Hepatic stellate cell (primary cell): Measurements from ENCODE around the gene TANGO6.

Experiments used
- DNase-seq: peaks from one replicate; pipeline ENCODE4 v3.0.0; 2011; ENCODE audit warnings: low spot score

The TANGO6 gene

GRCh38 chr16:68866933-68867332 lies 23.6 kb downstream of the TANGO6 start:
- DNase-seq, result no peak

- no peak for DNase-seq
These were observed 26.3 kb downstream of the TANGO6 start for GRCh38 chr16:68869492-68870088.

- DNase-seq, result no peak
These were observed 30.5 kb downstream of the TANGO6 start for GRCh38 chr16:68873635-68874471.

DNA sequence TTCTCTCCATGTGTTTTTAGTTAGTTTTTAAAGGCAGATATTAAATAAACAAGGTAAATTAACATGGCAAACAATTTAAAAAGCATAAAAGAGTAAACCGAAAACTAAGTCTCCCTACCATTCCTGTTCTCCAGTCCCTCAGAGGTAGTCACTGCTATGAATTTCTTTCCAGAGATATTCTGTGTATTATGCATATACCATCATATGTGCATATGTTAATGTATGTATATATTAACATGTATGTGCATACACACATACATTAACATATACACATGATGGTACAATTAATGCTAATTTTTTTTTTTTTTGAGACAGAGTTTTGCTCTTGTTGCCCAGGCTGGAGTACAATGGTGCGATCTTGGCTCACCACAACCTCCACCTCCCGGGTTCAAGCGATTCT lies 32.5 kb downstream of the TANGO6 start:
- no peak for DNase-seq

DNA sequence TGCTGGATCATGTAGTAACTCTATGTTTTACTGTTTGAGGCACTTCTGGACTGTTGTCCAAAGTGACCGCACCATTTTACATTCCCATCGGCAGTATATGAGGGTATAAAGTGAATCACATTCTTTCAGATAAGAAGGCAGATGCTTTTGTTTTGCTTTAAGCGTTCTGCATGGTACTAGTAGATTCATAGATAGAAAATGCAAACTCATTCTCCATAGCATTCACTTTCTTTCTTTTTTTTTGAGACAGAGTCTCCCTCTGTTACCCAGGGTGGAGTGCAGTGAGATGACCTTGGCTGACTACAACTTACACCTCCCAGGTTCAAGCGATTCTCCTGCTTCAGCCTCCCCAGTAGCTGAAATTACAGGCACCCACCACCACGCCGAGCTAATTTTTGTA lies 40.4 kb downstream of the TANGO6 start:
- DNase-seq, result no peak

- no peak for DNase-seq
These were observed 41.1 kb downstream of the TANGO6 start for GRCh38 chr16:68884401-68884800.

DNA sequence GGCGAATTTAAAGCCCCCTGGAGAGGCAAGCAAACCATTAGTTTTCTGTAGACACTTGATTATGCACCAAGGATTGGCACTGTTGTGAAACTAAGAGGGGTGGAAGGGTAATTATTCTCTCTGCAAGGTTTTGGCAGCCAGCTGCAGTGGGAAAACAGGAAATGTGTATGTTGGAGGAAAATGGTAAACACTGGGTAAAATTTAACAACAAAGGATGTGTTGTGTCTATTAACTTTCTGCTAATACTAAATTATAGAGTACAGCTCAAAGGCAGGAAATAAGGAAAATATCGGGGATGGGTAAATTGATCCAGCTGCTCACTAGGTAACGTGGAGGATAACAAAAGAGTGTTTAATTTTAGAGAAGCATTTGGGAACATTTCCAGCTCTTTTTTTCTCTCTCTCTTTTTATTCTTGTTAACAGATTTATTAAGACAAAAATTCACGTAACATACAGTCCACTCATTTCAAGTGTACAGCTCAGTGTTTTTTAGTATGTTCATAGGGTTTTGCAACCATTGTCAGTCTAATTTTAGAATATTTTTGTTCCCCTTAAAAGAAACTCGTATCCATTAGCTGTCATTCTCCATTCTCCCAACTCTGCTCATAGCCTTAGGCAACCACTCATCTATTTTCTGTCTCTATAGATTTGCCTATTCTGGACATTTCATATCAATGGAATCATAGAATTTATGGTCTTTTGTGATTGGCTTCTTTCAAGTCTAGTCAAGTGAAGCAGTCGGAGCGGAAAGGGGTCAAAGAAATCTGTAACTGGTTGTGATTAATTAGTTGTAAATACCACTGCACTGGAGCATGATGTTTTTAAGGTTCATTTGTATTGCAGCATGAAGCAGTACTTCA lies 41.8 kb downstream of the TANGO6 start:
- DNase-seq, result no peak

DNA sequence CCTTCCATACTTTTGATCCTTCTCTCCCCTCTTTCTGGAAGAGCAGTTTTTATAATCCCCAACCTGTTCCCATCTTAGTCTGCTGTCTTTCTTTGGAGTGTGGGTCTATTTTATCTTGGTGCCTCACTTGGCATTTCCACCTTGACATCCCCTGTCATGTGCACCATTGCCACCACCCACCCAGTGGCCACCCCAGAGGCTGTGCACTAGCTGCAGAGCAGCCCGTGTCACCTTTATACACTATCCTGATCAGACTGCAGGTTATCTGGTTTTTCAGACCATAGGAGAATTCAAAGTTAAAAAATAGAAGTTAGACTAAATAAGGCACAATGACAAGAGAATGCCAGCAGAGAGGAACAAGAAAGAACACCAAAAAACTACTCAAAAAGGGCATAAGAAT lies 43.8 kb downstream of the TANGO6 start:
- DNase-seq, result no peak

DNA sequence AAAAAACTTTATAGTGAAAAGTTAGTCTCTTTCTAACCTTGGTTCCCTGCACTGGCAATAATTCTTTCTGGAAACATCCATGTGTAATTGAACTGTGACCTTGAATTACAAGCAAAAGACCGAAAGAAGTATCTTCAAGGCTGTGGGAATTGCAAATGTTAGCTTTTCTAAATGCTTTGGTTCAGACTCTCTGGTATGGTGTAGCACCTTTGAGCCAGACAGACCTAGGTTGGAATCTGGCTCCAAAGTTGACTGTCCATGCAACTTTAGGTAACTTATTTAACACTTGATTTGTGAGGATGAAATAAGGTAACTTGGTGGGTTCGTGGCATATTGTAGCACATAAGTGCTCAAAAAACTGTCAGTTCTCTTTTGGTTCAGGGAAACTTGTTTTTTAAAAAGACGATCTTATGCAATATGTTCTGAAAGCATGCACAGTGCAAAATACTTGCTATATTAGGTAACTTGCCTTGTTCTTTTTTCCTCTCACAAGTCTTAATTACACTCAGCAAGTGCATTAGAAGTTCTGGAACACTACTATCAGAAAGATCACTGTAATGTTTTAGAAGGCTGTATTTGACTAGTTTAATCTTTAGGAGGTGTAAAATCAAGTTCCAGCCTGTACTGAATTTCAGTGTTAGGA lies 46.3 kb downstream of the TANGO6 start:
- DNase-seq, result no peak

- no peak for DNase-seq
These were observed 48.9 kb downstream of the TANGO6 start for GRCh38 chr16:68892214-68892613.

- no peak for DNase-seq
These were observed 49.6 kb downstream of the TANGO6 start for GRCh38 chr16:68892898-68893297.

- no peak for DNase-seq
These were observed 50.7 kb downstream of the TANGO6 start for GRCh38 chr16:68893710-68894705.

DNA sequence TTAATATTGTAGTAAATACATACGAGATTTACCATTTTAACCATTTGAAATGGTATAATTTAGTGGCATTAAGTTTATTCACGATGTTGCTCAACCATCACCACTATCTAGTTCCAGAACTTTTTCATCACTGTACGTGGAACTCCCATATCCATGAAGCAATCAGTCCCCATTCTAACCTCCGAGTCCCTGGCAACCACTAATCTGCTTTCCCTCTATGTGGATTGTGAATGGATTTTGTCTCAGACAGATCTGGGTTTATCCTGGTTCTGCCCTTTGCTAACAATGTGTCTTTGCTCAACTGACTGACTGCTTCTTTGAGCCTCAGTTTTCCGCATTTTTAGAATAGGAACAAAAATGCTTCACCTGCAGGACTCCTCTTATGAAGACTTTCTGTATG lies 51.4 kb downstream of the TANGO6 start:
- DNase-seq, result no peak

- no peak for DNase-seq
These were observed 54.7 kb downstream of the TANGO6 start for GRCh38 chr16:68898026-68898425.

- no peak for DNase-seq
These were observed 56.7 kb downstream of the TANGO6 start for GRCh38 chr16:68900009-68900408.

DNA sequence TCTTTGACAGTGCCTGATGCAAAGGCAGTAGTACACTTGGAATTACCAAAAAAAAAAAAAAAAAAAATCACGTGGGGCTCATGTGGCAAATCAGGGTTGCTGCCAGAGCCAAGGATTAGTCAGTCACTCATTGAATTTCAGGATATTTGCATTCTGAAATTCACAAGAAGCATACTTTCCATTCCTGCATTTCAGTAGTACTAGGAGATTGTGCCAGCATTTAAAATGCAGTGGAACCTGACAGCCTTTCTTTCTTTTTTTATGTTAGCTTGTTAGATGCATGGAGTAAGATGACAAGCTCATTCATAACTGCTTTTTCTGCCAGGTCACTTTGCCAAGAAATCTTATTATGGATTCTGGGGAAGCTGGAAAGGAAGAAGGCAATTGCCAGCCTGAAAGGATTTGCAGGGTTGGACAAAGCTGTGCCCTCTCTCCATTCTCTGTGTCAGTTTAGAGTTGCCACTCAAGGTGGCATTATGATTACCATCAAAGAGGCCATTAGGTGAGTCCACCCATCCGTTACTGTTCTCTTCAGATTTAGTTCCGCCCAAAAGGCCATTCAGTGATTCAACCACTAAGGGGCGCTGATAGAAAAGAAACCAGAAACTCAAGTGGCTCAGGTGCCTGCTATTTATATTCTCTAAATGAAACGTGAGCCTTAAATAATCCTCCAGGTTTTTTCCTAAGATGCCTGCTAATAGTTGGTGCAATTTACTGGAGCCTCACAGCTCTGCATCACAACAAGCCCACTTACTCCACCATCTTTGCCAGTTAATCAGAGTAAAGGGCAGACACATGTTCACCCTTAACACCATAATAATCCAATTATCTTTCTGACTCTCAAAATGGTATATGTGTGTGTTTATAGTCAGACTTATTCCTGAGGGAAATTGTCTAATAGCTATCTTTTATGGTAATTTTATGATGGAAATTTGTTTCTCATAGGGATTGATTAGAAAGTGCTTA lies 59.0 kb downstream of the TANGO6 start:
- DNase-seq, result peak; percentile 57

DNA sequence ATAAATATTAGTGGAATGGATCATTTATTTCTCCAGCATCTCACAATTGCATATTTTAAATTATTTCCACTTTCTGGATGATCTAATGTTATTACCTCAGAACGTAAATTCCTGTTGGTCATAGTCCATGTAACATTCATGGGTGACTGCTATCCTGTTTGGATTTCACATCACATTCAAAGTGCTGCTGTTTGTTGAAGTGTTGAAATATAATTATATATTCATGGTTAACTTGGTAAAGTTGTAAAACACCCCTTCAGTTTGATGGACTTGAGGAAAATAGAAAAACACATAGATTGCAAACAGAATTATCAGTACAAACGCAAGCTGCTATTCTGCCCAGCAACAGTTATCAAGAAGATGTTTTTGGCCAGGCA lies 59.6 kb downstream of the TANGO6 start:
- no peak for DNase-seq

DNA sequence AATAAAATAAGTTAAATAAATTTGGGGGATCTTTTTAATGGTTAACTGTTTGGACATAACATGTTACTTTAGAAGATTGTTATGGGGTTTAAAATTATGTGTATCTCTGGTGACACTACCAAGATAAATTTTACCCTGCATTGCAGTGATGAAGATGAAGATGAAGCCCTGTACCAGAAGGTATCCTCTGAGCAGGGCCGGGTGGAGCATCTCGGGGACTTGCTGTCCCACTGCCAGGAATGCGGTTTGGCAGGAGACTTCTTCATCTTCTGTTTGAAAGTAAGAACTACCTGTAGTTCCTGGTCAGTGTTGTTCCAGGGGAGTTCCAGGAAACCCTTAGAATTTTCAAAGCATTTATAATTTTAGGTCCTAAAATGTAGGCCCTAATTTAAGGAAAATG lies 64.0 kb downstream of the TANGO6 start:
- no peak for DNase-seq

DNA sequence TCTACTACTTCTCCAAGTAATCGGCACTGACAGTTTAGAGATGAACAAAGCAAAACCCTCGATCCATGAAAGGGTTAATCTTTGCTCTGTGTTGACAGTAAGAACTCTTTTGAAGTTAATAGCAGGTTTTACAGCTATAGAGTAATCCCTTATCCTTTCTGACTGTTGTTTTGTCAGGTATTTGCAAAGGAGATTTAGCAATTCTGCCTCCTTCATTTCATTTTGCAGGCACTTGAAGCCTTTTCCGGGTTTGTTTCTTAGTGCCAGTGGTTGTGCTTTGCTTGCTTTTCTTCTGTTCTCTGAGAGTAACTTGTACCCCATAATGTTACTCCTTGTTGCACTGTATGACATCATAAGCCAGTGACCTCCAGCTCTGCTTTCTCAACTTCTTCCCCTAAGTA lies 64.5 kb downstream of the TANGO6 start:
- no peak for DNase-seq
